K562 (cell line): ENCODE data around the gene ZFPM1. TPM values are rescaled to one million over a fixed set of nuclear protein-coding genes. Genes with fewer than 3 reads are reported as not detected.

ENCODE experiments used
- ATAC-seq: fragments of 200-7000 bp; cut with Tn5 transposase; 3 replicates; pipeline ENCODE4 v1.9.1; 2020; ENCODE audit warnings: moderate library complexity
- BruUV-seq: library from RNA; stranded (reverse); fragments of 400-500 nt; replicated peaks from 2 replicates; lab custom pipeline; 2021; lab: Mats Ljungman, UMichigan
- CTCF ChIA-PET: fragments of 300-600 bp; formaldehyde crosslinking; extraction: SDS; loops from one replicate; lab custom pipeline; 2021; ENCODE audit warnings: low intra/inter-chr PET ratio; lab: Yijun Ruan, JAX
- POLR2A ChIA-PET: fragments of 300-600, 350-650 bp; sonication (Branson Sonifier 250); formaldehyde crosslinking; extraction: SDS; loops from one replicate; lab custom pipeline; 2021; ENCODE audit warnings: antibody characterized with exemption, inconsistent platforms; lab: Yijun Ruan, JAX
- DNase-seq, 4 experiments: peaks; one replicate each; pipeline versions ENCODE4 v3.0.0 to v3.0.0-alpha.2; 2011 to 2018; ENCODE audit warnings: low spot score in 3 of 4, mixed read lengths in 3 of 4; ENCODE audit errors: extremely low read depth in 1 of 4
- FAIRE-seq: peaks from 2 replicates; lab custom pipeline; 2011; peaks lifted over from hg19 to GRCh38; lab: Jason Lieb, UNC
- H2AFZ ChIP-seq: 2 replicates; pipeline ENCODE4 v1.6.0; 2011; ENCODE audit warnings: low read depth, low read length, control low read depth, inconsistent platforms
- H3K27ac ChIP-seq: fragments of 200-600 bp; 3 replicates; pipeline ENCODE4 v1.8.0; 2011; ENCODE audit warnings: low read depth, mild to moderate bottlenecking, control low read depth, inconsistent platforms, low read length, moderate library complexity, mixed read lengths; ENCODE audit errors: extremely low read depth
- H3K27me3 ChIP-seq, 2 experiments: fragments of 300-600 bp in 1 of 2; 2 replicates in 1 of 2; 3 replicates in 1 of 2; pipeline versions ENCODE4 v1.6.0 to v1.8.0; 2011; ENCODE audit warnings: inconsistent platforms in 2 of 2, low read length in 2 of 2, mild to moderate bottlenecking in 1 of 2, mixed read lengths in 1 of 2, moderate library complexity in 1 of 2; ENCODE audit not compliant: control insufficient read depth in 2 of 2, insufficient read depth in 2 of 2
- H3K36me3 ChIP-seq: fragments of 300-600 bp; 3 replicates; pipeline ENCODE4 v1.8.0; 2011; ENCODE audit warnings: mild to moderate bottlenecking, low read length, inconsistent platforms; ENCODE audit not compliant: control insufficient read depth, insufficient read depth
- H3K4me1 ChIP-seq, 2 experiments: fragments of 200-600 bp in 1 of 2; replicated peaks in 1 of 2; 2 replicates in 1 of 2; 3 replicates in 1 of 2; pipeline versions ENCODE4 v1.5.1 to v1.8.0; 2011; ENCODE audit warnings: inconsistent platforms in 2 of 2, low read length in 2 of 2, mild to moderate bottlenecking in 1 of 2, mixed read lengths in 1 of 2, moderate library complexity in 1 of 2; ENCODE audit not compliant: control insufficient read depth in 2 of 2, insufficient read depth in 2 of 2
- H3K4me2 ChIP-seq: 2 replicates; pipeline ENCODE4 v1.6.1; 2011; ENCODE audit warnings: low read length, control low read depth, inconsistent platforms, mixed read lengths; ENCODE audit not compliant: insufficient read depth
- H3K4me3 ChIP-seq: fragments of 200-600 bp; sonication (generic), shearing (Covaris generic); 2 replicates; pipeline ENCODE4 v1.5.1; 2016; ENCODE audit warnings: control low read depth, inconsistent platforms
- H3K79me2 ChIP-seq: fragments of 200-600 bp; 3 replicates; pipeline ENCODE4 v1.8.0; 2011; ENCODE audit warnings: low read length, inconsistent platforms; ENCODE audit not compliant: control insufficient read depth, insufficient read depth
- H3K9ac ChIP-seq, 2 experiments: 2 replicates each; pipeline versions ENCODE4 v1.6.0 to v1.6.1; 2011; ENCODE audit warnings: low read depth in 2 of 2, low read length in 2 of 2, control low read depth in 1 of 2, inconsistent platforms in 1 of 2, mild to moderate bottlenecking in 1 of 2, mixed read lengths in 1 of 2; ENCODE audit not compliant: insufficient read depth in 1 of 2
- H3K9me1 ChIP-seq: one replicate; pipeline ENCODE4 v1.6.0; 2011; ENCODE audit warnings: inconsistent platforms, mild to moderate bottlenecking, low read length, moderate library complexity; ENCODE audit not compliant: control insufficient read depth, insufficient read depth
- H3K9me3 ChIP-seq: replicated peaks from 2 replicates; pipeline ENCODE4 v1.5.1; 2011; ENCODE audit warnings: low read depth, low read length, inconsistent platforms; ENCODE audit not compliant: control insufficient read depth, insufficient read depth
- H4K20me1 ChIP-seq: replicated peaks from 2 replicates; pipeline ENCODE4 v1.6.1; 2011; ENCODE audit warnings: low read length, inconsistent platforms, mixed read lengths; ENCODE audit not compliant: control insufficient read depth, insufficient read depth
- ARHGAP35 ChIP-seq: fragments of 450-650 bp; IDR thresholded peaks from 2 replicates; pipeline ENCODE4 v1.6.1; 2018; ENCODE audit not compliant: partially characterized antibody
- CBFA2T2 ChIP-seq: fragments of 450-650 bp; conservative IDR thresholded peaks from 2 replicates; pipeline ENCODE4 v1.6.1; 2017; ENCODE audit warnings: mild to moderate bottlenecking
- POLR2G ChIP-seq: fragments of 200-400 bp; formaldehyde crosslinking; IDR thresholded peaks from 2 replicates; pipeline ENCODE4 v1.6.1; 2017; ENCODE audit warnings: low read depth, mild to moderate bottlenecking, antibody characterized with exemption, low read length, moderate library complexity
- SAFB ChIP-seq: fragments of 200-400 bp; formaldehyde crosslinking; IDR thresholded peaks from 2 replicates; pipeline ENCODE4 v1.6.1; 2017; ENCODE audit warnings: low read depth, low read length, borderline replicate concordance
- WGBS: fragments of 100-300 bp; shearing (Covaris generic); methylation state at CpG from one replicate; pipeline ENCODE4 v1.1.6; 2016; ENCODE audit warnings: low coverage, mixed read lengths; ENCODE audit not compliant: insufficient coverage; ENCODE audit errors: missing lambda C conversion rate; 5-methylcytosine and 5-hydroxymethylcytosine counted together
- in situ Hi-C: fragments of 300-500 bp; cut with MboI; formaldehyde crosslinking; loops from 4 replicates; pipeline ENCODE4 v1.15.0; 2018; ENCODE audit warnings: inconsistent platforms, mixed read lengths
- intact Hi-C: fragments of 100-400 bp; cut with micrococcal nuclease; formaldehyde crosslinking; loops from 2 replicates; pipeline ENCODE4 v1.14.2; 2022
- polyA plus RNA-seq, 8 experiments: library from polyadenylated mRNA; depleted of rRNA in 4 of 8; stranded (reverse) in 5 of 8; unstranded in 3 of 8; fragments of >200 nt; fragmentation: Nextera tagmentation in 2 of 8; fragmentation: Illumina TruSeq in 1 of 8; extraction: Ambion mirVana in 2 of 8; extraction: Trizol in 1 of 8; gene quantifications; 2 replicates each; pipeline versions ENCODE4 v1.2.1 to v1.2.3, GENCODE V29; 2011 to 2014; ENCODE audit warnings: inconsistent platforms in 1 of 8, missing spikeins in 1 of 8
- total RNA-seq, 7 experiments: library from RNA; depleted of rRNA in 6 of 7; stranded (reverse); fragments of >200 nt in 6 of 7; fragmentation: Illumina TruSeq in 2 of 7; extraction: Trizol in 2 of 7; gene quantifications; 2 replicates each; pipeline versions ENCODE4 v1.2.1 to v1.2.3, GENCODE V29; 2011 to 2021; ENCODE audit warnings: low replicate concordance in 1 of 7

The ZFPM1 gene
- total and polyA plus RNA-seq, 9 of the 15 experiments (the other 6 are each of a cell fraction or from before 2014, with no cell fraction given), result 0.03 to 35.9 (median 1.4) TPM

GRCh38 chr16:88502371-88502770, 49.3 kb downstream of the ZFPM1 start:
- H3K9me3 ChIP-seq, result no peaks in the 10 kb centered on the region
- FAIRE-seq, result no peak
- no peaks in the 10 kb centered on the region for H3K27me3 ChIP-seq
- intact Hi-C loops, result no loop called here
- H3K27ac ChIP-seq, result no peak overlapping the region
- TF ChIP-seq CBFA2T2, result no peak
- ChIA-PET CTCF (no interaction called here), POLR2A (no interaction called here)
- peaks cover 61% of the 10 kb centered on the region; the same call in 2 of the 3 replicates for H3K36me3 ChIP-seq
- no peak overlapping the region for H2AFZ ChIP-seq
- 93% methylated on average over 7 of the region's 15 CpGs for WGBS
- peaks cover 54% of the 10 kb centered on the region for H3K79me2 ChIP-seq
- H3K4me2 ChIP-seq, result no peak overlapping the region
- H3K9ac ChIP-seq, result no peak overlapping the region
- DNase-seq, result no peak
- in situ Hi-C loops, result no loop called here
- peaks cover 6% of the 10 kb centered on the region for H3K9me1 ChIP-seq
- BruUV-seq, result no TSS peak
- H4K20me1 ChIP-seq, result no peaks in the 10 kb centered on the region
- no peak overlapping the region for H3K4me3 ChIP-seq
- H3K4me1 ChIP-seq, result peaks cover 44 to 96% of the 10 kb centered on the region in 2 experiments
- no peak for ATAC-seq

- peaks cover 40 to 96% of the 10 kb centered on the region in 2 experiments for H3K4me1 ChIP-seq
- no peak for DNase-seq
- no TSS peak for BruUV-seq
Measured at GRCh38 chr16:88502776-88503280, 49.7 kb downstream of the ZFPM1 start.

More at GRCh38 chr16:88502776-88503280, 49.7 kb downstream of the ZFPM1 start:
- Histone ChIP-seq H3K9me1 (peaks cover 6% of the 10 kb centered on the region), H3K9me3 (no peaks in the 10 kb centered on the region), H3K4me2 (no peak overlapping the region), H2AFZ (no peak overlapping the region), H3K27ac (no peak overlapping the region), H3K4me3 (no peak overlapping the region), H3K27me3 (no peaks in the 10 kb centered on the region), H3K9ac (no peak overlapping the region), H3K36me3 (peaks cover 65% of the 10 kb centered on the region; the same call in 2 of the 3 replicates), H4K20me1 (no peaks in the 10 kb centered on the region), H3K79me2 (peaks cover 54% of the 10 kb centered on the region)
- intact Hi-C loops, result no loop called here
- POLR2A ChIA-PET, result no interaction called here
- WGBS, result 93% methylated on average over 9 of the region's 23 CpGs
- ATAC-seq, result no peak
- CTCF ChIA-PET, result no interaction called here
- TF ChIP-seq POLR2G, result peak; percentile 46; the same call in 1 of the 2 replicates
- TF ChIP-seq ARHGAP35, result no peak
- TF ChIP-seq SAFB, result 0 out of 2 replicates have a peak, but pooled peaks have one; percentile 9
- in situ Hi-C loops, result no loop called here
- no peak for FAIRE-seq
